IPS DF 6.9 (cell line): ENCODE measurements around the gene PSKH1.

ENCODE experiments used
- DNase-seq: peaks from one replicate; pipeline ENCODE4 v3.0.0-alpha.2; 2013; ENCODE audit warnings: low read depth, low spot score
- H3K27ac ChIP-seq: one replicate; pipeline ENCODE4 v1.5.1; 2013; ENCODE audit warnings: low read length, control low read depth
- H3K27me3 ChIP-seq: 2 replicates; pipeline ENCODE4 v1.6.1; 2013; ENCODE audit warnings: mild to moderate bottlenecking, low read length; ENCODE audit not compliant: control insufficient read depth, insufficient read depth
- H3K36me3 ChIP-seq: 2 replicates; pipeline ENCODE4 v1.6.1; 2013; ENCODE audit warnings: low read length; ENCODE audit not compliant: control insufficient read depth, insufficient read depth
- H3K4me1 ChIP-seq: 2 replicates; pipeline ENCODE4 v1.6.1; 2013; ENCODE audit warnings: low read length; ENCODE audit not compliant: control insufficient read depth, insufficient read depth
- H3K4me3 ChIP-seq: 2 replicates; pipeline ENCODE4 v1.5.1; 2013; ENCODE audit warnings: mild to moderate bottlenecking, low read length
- H3K9me3 ChIP-seq: 2 replicates; pipeline ENCODE4 v1.6.1; 2013; ENCODE audit warnings: low read length, inconsistent platforms; ENCODE audit not compliant: control insufficient read depth, insufficient read depth
- WGBS: extraction: QIAGEN DNeasy Blood & Tissue Kit; methylation state at CpG from one replicate; pipeline ENCODE4 v1.1.7; 2013; ENCODE audit warnings: mixed read lengths, missing lambda C conversion rate; ENCODE audit not compliant: insufficient read length, insufficient coverage; 5-methylcytosine and 5-hydroxymethylcytosine counted together

The PSKH1 gene

GRCh38 chr16:67924140-67924906 is 31.3 kb downstream of the PSKH1 start:
- peaks cover 4% of the 10 kb centered on the region; the same call in 1 of the 2 replicates for H3K36me3 ChIP-seq
- H3K9me3 ChIP-seq: no peaks in the 10 kb centered on the region
- H3K27ac ChIP-seq: no peak overlapping the region
- H3K27me3 ChIP-seq: no peaks in the 10 kb centered on the region
- no CpG with 5 or more reads among the region's 10 CpGs for WGBS
- no peak for DNase-seq
- H3K4me1 ChIP-seq: no peaks in the 10 kb centered on the region; the same call in 1 of the 2 replicates
- no peak overlapping the region for H3K4me3 ChIP-seq

GRCh38 chr16:67926181-67926750 is 33.2 kb downstream of the PSKH1 start:
- WGBS: no CpG with 5 or more reads among the region's 13 CpGs
- Histone ChIP-seq H3K9me3 (no peaks in the 10 kb centered on the region), H3K27ac (no peak overlapping the region), H3K4me1 (no peaks in the 10 kb centered on the region; the same call in 1 of the 2 replicates), H3K4me3 (no peak overlapping the region), H3K27me3 (no peaks in the 10 kb centered on the region), H3K36me3 (peaks cover 4% of the 10 kb centered on the region; the same call in 1 of the 2 replicates)
- no peak for DNase-seq

GRCh38 chr16:67927131-67927941 is 34.3 kb downstream of the PSKH1 start:
- H3K36me3 ChIP-seq: peaks cover 4% of the 10 kb centered on the region; the same call in 1 of the 2 replicates

GRCh38 chr16:67928147-67928546 is 35.1 kb downstream of the PSKH1 start:
- no peak for DNase-seq
- H3K36me3 ChIP-seq: peaks cover 4% of the 10 kb centered on the region; the same call in 1 of the 2 replicates
- no peaks in the 10 kb centered on the region; the same call in 1 of the 2 replicates for H3K4me1 ChIP-seq
- no peaks in the 10 kb centered on the region for H3K9me3 ChIP-seq
- H3K4me3 ChIP-seq: no peak overlapping the region
- H3K27me3 ChIP-seq: no peaks in the 10 kb centered on the region
- H3K27ac ChIP-seq: no peak overlapping the region
- no CpG with 5 or more reads among the region's 7 CpGs for WGBS

More at GRCh38 chr16:67927131-67927941, 34.3 kb downstream of the PSKH1 start:
- no CpG with 5 or more reads among the region's 22 CpGs for WGBS
- Histone ChIP-seq H3K4me3 (no peak overlapping the region), H3K27me3 (no peaks in the 10 kb centered on the region), H3K27ac (no peak overlapping the region), H3K9me3 (no peaks in the 10 kb centered on the region), H3K4me1 (no peaks in the 10 kb centered on the region; the same call in 1 of the 2 replicates)
- DNase-seq: no peak

- no peaks in the 10 kb centered on the region for H3K27me3 ChIP-seq
- H3K9me3 ChIP-seq: no peaks in the 10 kb centered on the region
- H3K4me3 ChIP-seq: no peak overlapping the region
- WGBS: no CpG with 5 or more reads among the region's 16 CpGs
- no peak for DNase-seq
- H3K36me3 ChIP-seq: peaks cover 4% of the 10 kb centered on the region; the same call in 1 of the 2 replicates
- no peaks in the 10 kb centered on the region; the same call in 1 of the 2 replicates for H3K4me1 ChIP-seq
- no peak overlapping the region for H3K27ac ChIP-seq
Observed at GRCh38 chr16:67928561-67929364, 35.7 kb downstream of the PSKH1 start.

GRCh38 chr16:67930191-67930590 is 37.1 kb downstream of the PSKH1 start:
- H3K27ac ChIP-seq: no peak overlapping the region
- H3K27me3 ChIP-seq: no peaks in the 10 kb centered on the region
- no peak overlapping the region for H3K4me3 ChIP-seq
- H3K4me1 ChIP-seq: peaks cover 3% of the 10 kb centered on the region
- no peaks in the 10 kb centered on the region for H3K9me3 ChIP-seq
- no CpG with 5 or more reads among the region's 14 CpGs for WGBS
- DNase-seq: no peak
- peaks cover 4% of the 10 kb centered on the region; the same call in 1 of the 2 replicates for H3K36me3 ChIP-seq

- no peak for DNase-seq
- no peak overlapping the region for H3K27ac ChIP-seq
- WGBS: no CpG with 5 or more reads among the region's 17 CpGs
- no peaks in the 10 kb centered on the region for H3K9me3 ChIP-seq
- peaks cover 4% of the 10 kb centered on the region; the same call in 1 of the 2 replicates for H3K36me3 ChIP-seq
- no peak overlapping the region for H3K4me3 ChIP-seq
- no peaks in the 10 kb centered on the region for H3K27me3 ChIP-seq
- peaks cover 3% of the 10 kb centered on the region for H3K4me1 ChIP-seq
Observed at GRCh38 chr16:67930678-67931211, 37.7 kb downstream of the PSKH1 start.

GRCh38 chr16:67931712-67932461 is 38.8 kb downstream of the PSKH1 start, which contains the start of gene CTRL:
CTRL (minus strand) TSS chr16:67931862; CDS start chr16:67931852, 10 bp downstream.
- Histone ChIP-seq H3K9me3 (no peaks in the 10 kb centered on the region), H3K4me1 (peaks cover 3% of the 10 kb centered on the region), H3K36me3 (peaks cover 4% of the 10 kb centered on the region; the same call in 1 of the 2 replicates), H3K27ac (no peak within 1 kb of the TSS), H3K4me3 (no peak within 1 kb of the TSS), H3K27me3 (no peaks in the 10 kb centered on the region)
- no peak for DNase-seq
- WGBS: no CpG with 5 or more reads among the region's 15 CpGs

GRCh38 chr16:67932462-67932840 is 39.4 kb downstream of the PSKH1 start:
- Histone ChIP-seq H3K4me3 (no peak overlapping the region), H3K36me3 (peaks cover 2% of the 10 kb centered on the region; the same call in 1 of the 2 replicates), H3K27ac (no peak overlapping the region), H3K9me3 (no peaks in the 10 kb centered on the region), H3K4me1 (peaks cover 3% of the 10 kb centered on the region), H3K27me3 (no peaks in the 10 kb centered on the region)
- no CpG with 5 or more reads among the region's 4 CpGs for WGBS
- no peak for DNase-seq
